Stimulated activated CD4-positive, alpha-beta T cell treated with anti-CD3 and anti-CD28 coated beads, Interleukin-4, amount 100 ng/mL, for 4 hours (primary cell): ENCODE measurements around the gene CLCN1.

Source experiments
- DNase-seq, 2 experiments: peaks; one replicate each; pipeline ENCODE4 v3.0.0-alpha.2; 2020

CLCN1 gene

GRCh38 chr7:143341842-143342241 is 25.9 kb downstream of the CLCN1 start:
- no peak for DNase-seq

- no peak for DNase-seq
Measured at GRCh38 chr7:143343596-143343995, 27.7 kb downstream of the CLCN1 start.

GRCh38 chr7:143345428-143345900 is 29.6 kb downstream of the CLCN1 start:
- peak; percentile 57 to 61 for DNase-seq

- no peak for DNase-seq
Measured at GRCh38 chr7:143346018-143346417, 30.1 kb downstream of the CLCN1 start.

- DNase-seq, result no peak
Measured at GRCh38 chr7:143347950-143348349, 32.0 kb downstream of the CLCN1 start.

GRCh38 chr7:143351060-143351459 is 35.1 kb downstream of the CLCN1 start:
- DNase-seq, result no peak

GRCh38 chr7:143351574-143351973 is 35.7 kb downstream of the CLCN1 start:
- no peak for DNase-seq

- DNase-seq, result no peak
Measured at GRCh38 chr7:143352531-143353002, 36.7 kb downstream of the CLCN1 start.

- DNase-seq, result no peak
Measured at GRCh38 chr7:143354376-143354775, 38.5 kb downstream of the CLCN1 start.

GRCh38 chr7:143354965-143355364 is 39.1 kb downstream of the CLCN1 start:
- no peak for DNase-seq

GRCh38 chr7:143355450-143356385 is 39.8 kb downstream of the CLCN1 start:
- no peak for DNase-seq

GRCh38 chr7:143356414-143357050 is 40.6 kb downstream of the CLCN1 start:
- DNase-seq, result no peak

- no peak for DNase-seq
Measured at GRCh38 chr7:143358626-143359025, 42.7 kb downstream of the CLCN1 start.

- DNase-seq, result no peak
Measured at GRCh38 chr7:143359771-143360353, 44.0 kb downstream of the CLCN1 start.

GRCh38 chr7:143360788-143361551 is 45.1 kb downstream of the CLCN1 start:
- DNase-seq, result no peak

GRCh38 chr7:143361552-143362130 is 45.7 kb downstream of the CLCN1 start:
- DNase-seq, result no peak

GRCh38 chr7:143362131-143363015 is 46.5 kb downstream of the CLCN1 start, which contains the start of gene FAM131B:
Gene FAM131B, minus strand, starts transcription at chr7:143362713. Its CDS starts 110 bp downstream, at chr7:143362603.
- DNase-seq, result peak in 1 of 2 experiments; percentile 25

GRCh38 chr7:143363016-143363937 is 47.4 kb downstream of the CLCN1 start:
- DNase-seq, result no peak

- no peak for DNase-seq
Measured at GRCh38 chr7:143367972-143368371, 52.1 kb downstream of the CLCN1 start.

GRCh38 chr7:143368387-143368786 is 52.5 kb downstream of the CLCN1 start:
- DNase-seq, result no peak
